ENCODE data around the gene ADGB. TPM values are rescaled to one million over a fixed set of nuclear protein-coding genes. Genes with fewer than 3 reads are reported as not detected.

The ADGB gene
- total RNA-seq, 1 donor from 2014 or later: not detected

DNA sequence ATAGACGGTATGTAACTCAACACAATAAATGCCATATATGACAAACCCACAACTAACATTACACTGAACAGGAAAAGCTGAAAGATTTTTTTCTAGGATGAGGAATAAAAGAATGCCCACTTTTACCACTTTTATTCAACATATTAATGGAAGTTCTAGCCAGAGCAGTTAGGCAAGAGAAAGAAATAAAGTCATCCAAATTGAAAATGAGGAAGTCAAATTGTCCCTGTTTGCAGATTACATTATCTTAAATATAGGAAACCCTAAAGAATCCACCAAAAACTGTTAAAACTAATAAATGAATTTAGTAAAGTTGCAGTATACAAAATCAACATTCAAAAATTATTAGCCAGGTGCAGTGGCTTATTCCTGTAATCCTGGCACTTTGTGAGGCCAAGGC lies 24.6 kb upstream of the ADGB start:
- Mint-ChIP-seq H3K9me3 (peaks cover 8% of the 10 kb centered on the region), H3K27me3 (no peaks in the 10 kb centered on the region), H3K36me3 (ENCODE audit: low read depth) (no peaks in the 10 kb centered on the region), H3K4me3 (no peak overlapping the region), H3K27ac (no peak overlapping the region), H3K4me1 (no peaks in the 10 kb centered on the region)
- ATAC-seq (ENCODE audit: low read depth) (no peak), DNase-seq (no peak)
- TF ChIP-seq, protein P1, sequence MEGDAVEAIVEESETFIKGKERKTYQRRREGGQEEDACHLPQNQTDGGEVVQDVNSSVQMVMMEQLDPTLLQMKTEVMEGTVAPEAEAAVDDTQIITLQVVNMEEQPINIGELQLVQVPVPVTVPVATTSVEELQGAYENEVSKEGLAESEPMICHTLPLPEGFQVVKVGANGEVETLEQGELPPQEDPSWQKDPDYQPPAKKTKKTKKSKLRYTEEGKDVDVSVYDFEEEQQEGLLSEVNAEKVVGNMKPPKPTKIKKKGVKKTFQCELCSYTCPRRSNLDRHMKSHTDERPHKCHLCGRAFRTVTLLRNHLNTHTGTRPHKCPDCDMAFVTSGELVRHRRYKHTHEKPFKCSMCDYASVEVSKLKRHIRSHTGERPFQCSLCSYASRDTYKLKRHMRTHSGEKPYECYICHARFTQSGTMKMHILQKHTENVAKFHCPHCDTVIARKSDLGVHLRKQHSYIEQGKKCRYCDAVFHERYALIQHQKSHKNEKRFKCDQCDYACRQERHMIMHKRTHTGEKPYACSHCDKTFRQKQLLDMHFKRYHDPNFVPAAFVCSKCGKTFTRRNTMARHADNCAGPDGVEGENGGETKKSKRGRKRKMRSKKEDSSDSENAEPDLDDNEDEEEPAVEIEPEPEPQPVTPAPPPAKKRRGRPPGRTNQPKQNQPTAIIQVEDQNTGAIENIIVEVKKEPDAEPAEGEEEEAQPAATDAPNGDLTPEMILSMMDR (IDR thresholded peaks at IDR 0.05): no peak
- intact Hi-C loops (cut with micrococcal nuclease): no loop called here
- ChIA-PET POLR2A (no interaction called here), CTCF (no interaction called here)

DNA sequence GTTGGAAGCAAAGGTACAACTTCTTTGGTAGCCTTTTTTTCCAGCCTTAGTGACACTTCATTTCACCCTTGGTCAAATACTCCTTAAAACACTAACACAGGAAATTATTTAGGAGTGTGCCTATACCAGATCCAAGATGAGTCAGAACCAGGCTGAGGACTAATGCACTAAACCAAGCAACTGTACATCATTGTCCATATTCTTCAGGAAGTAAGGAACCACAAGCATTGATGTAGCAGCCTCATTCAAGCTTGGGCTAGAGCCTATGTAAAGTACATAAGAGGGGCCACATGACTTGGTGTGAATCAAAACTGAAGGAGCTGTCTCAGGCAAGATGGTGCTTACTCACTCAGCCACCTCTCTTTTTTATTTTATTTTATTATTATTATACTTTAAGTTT lies 20.7 kb upstream of the ADGB start:
- Mint-ChIP-seq H3K27me3 (no peaks in the 10 kb centered on the region), H3K4me3 (no peak overlapping the region), H3K4me1 (no peaks in the 10 kb centered on the region), H3K27ac (no peak overlapping the region), H3K9me3 (peaks cover 11% of the 10 kb centered on the region), H3K36me3 (ENCODE audit: low read depth) (no peaks in the 10 kb centered on the region)
- ChIA-PET CTCF (no interaction called here), POLR2A (no interaction called here)
- TF ChIP-seq, protein P1 (IDR thresholded peaks at IDR 0.05): no peak
- intact Hi-C loops (cut with micrococcal nuclease): no loop called here
- ATAC-seq (ENCODE audit: low read depth): no peak
- DNase-seq: no peak

DNA sequence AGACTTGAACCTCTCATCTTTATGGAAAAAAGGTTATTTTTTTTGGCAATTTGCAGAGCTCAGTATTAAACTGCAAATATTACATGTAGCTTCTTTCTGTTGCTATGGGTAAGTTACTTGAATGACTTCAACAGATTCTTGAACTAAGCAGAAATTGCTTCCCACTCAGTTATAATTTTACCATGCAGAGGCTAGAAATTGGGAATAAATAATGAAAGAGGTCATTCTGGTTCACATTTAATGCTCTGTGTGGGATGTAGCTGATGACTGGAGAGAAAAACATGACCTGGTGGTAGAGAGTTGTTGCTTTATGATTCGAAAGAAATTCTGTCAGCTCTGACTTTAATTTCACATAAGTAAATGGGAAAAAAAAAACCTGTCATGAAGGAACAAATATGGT lies 16.8 kb upstream of the ADGB start:
- intact Hi-C loops (cut with micrococcal nuclease): no loop called here
- CTCF ChIA-PET: no interaction called here
- POLR2A ChIA-PET: no interaction called here

DNA sequence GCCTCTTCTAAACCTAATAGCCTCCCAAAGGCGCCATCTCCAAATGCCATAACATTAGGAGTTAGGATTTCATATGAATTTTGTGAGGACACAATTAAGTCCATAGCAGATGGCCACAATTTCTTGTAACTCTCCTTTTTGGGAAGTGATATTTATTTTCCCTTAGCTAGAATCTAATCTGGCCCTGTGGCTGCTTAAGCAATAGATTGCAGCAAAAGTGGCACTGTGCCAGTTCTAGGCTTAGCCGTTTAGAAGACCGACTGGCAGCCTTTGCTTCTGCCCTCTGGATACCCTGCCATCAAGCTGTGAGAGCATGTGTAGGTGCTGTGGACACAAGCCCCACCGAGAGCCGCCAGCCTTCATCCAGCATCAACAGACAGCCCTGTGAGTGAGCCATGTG lies 15.9 kb upstream of the ADGB start:
- Mint-ChIP-seq H3K27ac (no peak overlapping the region), H3K9me3 (peaks cover 3% of the 10 kb centered on the region), H3K4me3 (no peak overlapping the region), H3K36me3 (ENCODE audit: low read depth) (no peaks in the 10 kb centered on the region), H3K27me3 (no peaks in the 10 kb centered on the region), H3K4me1 (no peaks in the 10 kb centered on the region)
- intact Hi-C loops (cut with micrococcal nuclease): no loop called here
- CTCF ChIA-PET: no interaction called here
- POLR2A ChIA-PET: no interaction called here
- DNase-seq (no peak), ATAC-seq (ENCODE audit: low read depth) (no peak)
- TF ChIP-seq, protein P1 (IDR thresholded peaks at IDR 0.05): no peak

More for the DNA sequence above, 16.8 kb upstream of the ADGB start:
- H3K4me3 Mint-ChIP-seq: no peak overlapping the region
- DNase-seq (no peak), ATAC-seq (ENCODE audit: low read depth) (no peak)
- H3K4me1 Mint-ChIP-seq: no peaks in the 10 kb centered on the region
- TF ChIP-seq, protein P1 (IDR thresholded peaks at IDR 0.05): no peak
- H3K36me3 Mint-ChIP-seq (ENCODE audit: low read depth): no peaks in the 10 kb centered on the region
- H3K27ac Mint-ChIP-seq: no peak overlapping the region
- H3K27me3 Mint-ChIP-seq: no peaks in the 10 kb centered on the region
- H3K9me3 Mint-ChIP-seq: peaks cover 3% of the 10 kb centered on the region

DNA sequence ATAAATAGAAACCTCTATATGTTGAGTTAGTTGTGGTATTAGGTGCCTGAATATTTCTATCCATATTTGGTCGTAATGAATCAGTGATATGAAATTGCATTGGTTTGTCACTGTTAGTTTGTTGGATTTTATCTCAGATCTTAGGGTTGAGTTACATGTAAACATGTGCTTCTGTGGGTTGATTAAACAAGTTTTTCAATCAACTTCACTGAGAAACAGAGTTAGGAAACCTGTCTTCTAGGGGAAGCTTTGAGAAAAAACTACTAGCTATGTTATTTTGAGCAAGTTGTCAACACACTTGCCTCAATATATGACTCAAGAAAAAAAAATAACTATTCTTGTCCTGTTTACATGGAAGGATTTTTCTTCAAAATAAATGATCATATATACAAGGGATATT lies 14.8 kb upstream of the ADGB start:
- Mint-ChIP-seq H3K27me3 (no peaks in the 10 kb centered on the region), H3K36me3 (ENCODE audit: low read depth) (no peaks in the 10 kb centered on the region), H3K4me3 (no peak overlapping the region), H3K27ac (no peak overlapping the region), H3K9me3 (peaks cover 3% of the 10 kb centered on the region), H3K4me1 (no peaks in the 10 kb centered on the region)
- intact Hi-C loops (cut with micrococcal nuclease): no loop called here
- ATAC-seq (ENCODE audit: low read depth) (no peak), DNase-seq (no peak)
- CTCF ChIA-PET: no interaction called here
- POLR2A ChIA-PET: no interaction called here
- TF ChIP-seq, protein P1 (IDR thresholded peaks at IDR 0.05): no peak

Data from activated B cell treated with CpG ODN at 0.5 μM for 24 hours (primary cell).